Left cardiac atrium (tissue), 4 donors: ENCODE results near the gene CACNG1. TPM values are rescaled to one million over a fixed set of nuclear protein-coding genes. Genes with fewer than 3 reads are reported as not detected.
"Not testable (repeated sequence)": the region's sequence is repeated elsewhere in the genome, so short reads cannot be mapped to it uniquely, and the experiment has no call there.

Experiments used
- ATAC-seq, 2 donors: fragments of 200-7000 bp; cut with Tn5 transposase; one replicate each; pipeline ENCODE4 v1.9.1; 2020; ENCODE audit warnings: mild to moderate bottlenecking in 2 of 2, moderate library complexity in 2 of 2
- DNase-seq: peaks from one replicate; pipeline ENCODE4 v3.0.0-alpha.2; 2020
- intact Hi-C, 2 donors: fragments of 100-400 bp; cut with DNase I; formaldehyde crosslinking; loops; one replicate each; pipeline versions ENCODE4 v1.14.1 to v1.15.1; 2022 to 2023
- total RNA-seq, 2 donors: library from RNA; stranded (reverse); fragmentation: NEBNext Ultra II Directional; extraction: Animal tissue kit (Norgen Biotek cat#: 25700); gene quantifications; one replicate each; pipeline ENCODE4 v1.2.1, GENCODE V29; 2021
- donor health status: DM: no; HTN: yes; CAD: no.
- donor health status: DM: no; HTN: yes; CAD: no; lungs with severe emphysema.
- donor health status: DM: yes; HTN: yes; CAD: no.
- donor health status: Dilated cardiomyopathy.

The CACNG1 gene
- total RNA-seq, 2 donors from 2014 or later: not detected

- DNase-seq (no peak), ATAC-seq (no peak)
- intact Hi-C loops: no loop called here
Measured at GRCh38 chr17:67068999-67069398, 24.6 kb downstream of the CACNG1 start.

GRCh38 chr17:67069603-67070136 lies 25.3 kb downstream of the CACNG1 start:
- ATAC-seq (no peak), DNase-seq (no peak)
- intact Hi-C loops: no loop called here

- ATAC-seq: no peak
Measured at GRCh38 chr17:67071595-67071994, 27.2 kb downstream of the CACNG1 start.

GRCh38 chr17:67072885-67073284 lies 28.5 kb downstream of the CACNG1 start:
- intact Hi-C loops: no loop called here
- DNase-seq: no peak
- no peak for ATAC-seq

More at GRCh38 chr17:67071595-67071994, 27.2 kb downstream of the CACNG1 start:
- no peak for DNase-seq
- intact Hi-C loops: no loop called here

GRCh38 chr17:67074781-67075180 lies 30.4 kb downstream of the CACNG1 start:
- intact Hi-C loops: no loop called here
- DNase-seq (no peak), ATAC-seq (no peak)

GRCh38 chr17:67076290-67076689 lies 31.9 kb downstream of the CACNG1 start:
- DNase-seq (no peak), ATAC-seq (no peak)
- intact Hi-C loops: no loop called here

- ATAC-seq (no peak), DNase-seq (no peak)
- intact Hi-C loops: no loop called here
Measured at GRCh38 chr17:67078292-67078691, 33.9 kb downstream of the CACNG1 start.

GRCh38 chr17:67079491-67079890 lies 35.1 kb downstream of the CACNG1 start:
- intact Hi-C loops: no loop called here
- ATAC-seq (peak in 1 of 2 donors; percentile 21), DNase-seq (no peak)

- intact Hi-C loops: no loop called here
- no peak for DNase-seq
- peak in 1 of 2 donors; percentile 42 for ATAC-seq
Measured at GRCh38 chr17:67080804-67081203, 36.5 kb downstream of the CACNG1 start.

GRCh38 chr17:67082107-67082506 lies 37.8 kb downstream of the CACNG1 start:
- DNase-seq (no peak), ATAC-seq (no peak)
- intact Hi-C loops: no loop called here

- intact Hi-C loops: no loop called here
- DNase-seq (no peak), ATAC-seq (no peak)
Measured at GRCh38 chr17:67085406-67085805, 41.1 kb downstream of the CACNG1 start.

GRCh38 chr17:67088639-67089038 lies 44.3 kb downstream of the CACNG1 start:
- DNase-seq: no peak
- intact Hi-C loops: no loop called here

GRCh38 chr17:67090341-67090740 lies 46.0 kb downstream of the CACNG1 start:
- ATAC-seq (no peak), DNase-seq (no peak)
- intact Hi-C loops: no loop called here

More at GRCh38 chr17:67088639-67089038, 44.3 kb downstream of the CACNG1 start:
- no peak for ATAC-seq

GRCh38 chr17:67092291-67092690 lies 47.9 kb downstream of the CACNG1 start:
- DNase-seq (no peak), ATAC-seq (no peak)
- intact Hi-C loops: no loop called here

GRCh38 chr17:67092710-67093109 lies 48.4 kb downstream of the CACNG1 start:
- DNase-seq, ATAC-seq, intact Hi-C loops: not testable (repeated sequence)

- intact Hi-C loops: no loop called here
- no peak for DNase-seq
- no peak for ATAC-seq
Measured at GRCh38 chr17:67093348-67093747, 49.0 kb downstream of the CACNG1 start.

- intact Hi-C loops, DNase-seq: not testable (repeated sequence)
- ATAC-seq: peak in 1 of 2 donors; percentile 29
Measured at GRCh38 chr17:67095291-67095690, 50.9 kb downstream of the CACNG1 start.

- ATAC-seq (no peak), DNase-seq (no peak)
- intact Hi-C loops: no loop called here
Measured at GRCh38 chr17:67095803-67096202, 51.4 kb downstream of the CACNG1 start.

GRCh38 chr17:67096609-67097008 lies 52.3 kb downstream of the CACNG1 start:
- intact Hi-C loops: no loop called here
- DNase-seq (no peak), ATAC-seq (no peak)

- peak in 1 of 2 donors; percentile 46 for ATAC-seq
- intact Hi-C loops: no loop called here
Measured at GRCh38 chr17:67098006-67098405, 53.7 kb downstream of the CACNG1 start.

GRCh38 chr17:67104641-67105040 lies 60.3 kb downstream of the CACNG1 start:
- not testable (repeated sequence) for ATAC-seq

More at GRCh38 chr17:67098006-67098405, 53.7 kb downstream of the CACNG1 start:
- DNase-seq: no peak

More at GRCh38 chr17:67104641-67105040, 60.3 kb downstream of the CACNG1 start:
- DNase-seq, intact Hi-C loops: not testable (repeated sequence)
